ENCODE data around the gene FOXP1.
A peak's percentile ranks its signal among the peaks of the same experiment; 100 is the strongest.

FOXP1 gene

GRCh38 chr3:71585887-71586809, 2.6 kb upstream of the FOXP1 start:
- H3K36me3 ChIP-seq (ENCODE audit: control insufficient read depth, insufficient read depth, low read length) = no peaks in the 10 kb centered on the region
- no peak overlapping the region for H3K4me2 ChIP-seq (ENCODE audit: low read length)
- no peaks in the 10 kb centered on the region for H3K9me3 ChIP-seq (ENCODE audit: control insufficient read depth, low read length)
- H3K4me3 ChIP-seq (ENCODE audit: low read depth, low read length) = no peak overlapping the region
- peak overlapping the region; percentile 92 for H2AFZ ChIP-seq
- H3K27ac ChIP-seq = peak overlapping the region; percentile 91
- peaks cover 3% of the 10 kb centered on the region for H3K4me1 ChIP-seq
- H3K27me3 ChIP-seq (ENCODE audit: control insufficient read depth, insufficient read depth, low read length) = no peaks in the 10 kb centered on the region
- TF ChIP-seq CTCF (IDR thresholded peaks at IDR 0.05) = peak; percentile 69
- no peaks in the 10 kb centered on the region for H3K79me2 ChIP-seq
- no peak overlapping the region for H3K9ac ChIP-seq

- H3K4me3 ChIP-seq (ENCODE audit: low read depth, low read length) = peak overlapping the region; percentile 65
- no peaks in the 10 kb centered on the region for H3K79me2 ChIP-seq
- peak overlapping the region; percentile 81 for H3K4me2 ChIP-seq (ENCODE audit: low read length)
- no peak overlapping the region for H3K9ac ChIP-seq
- H2AFZ ChIP-seq = peak overlapping the region; percentile 92
- TF ChIP-seq CTCF (IDR thresholded peaks at IDR 0.05) = no peak
- peak overlapping the region; percentile 91 for H3K27ac ChIP-seq
- H3K36me3 ChIP-seq (ENCODE audit: control insufficient read depth, insufficient read depth, low read length) = no peaks in the 10 kb centered on the region
- H3K9me3 ChIP-seq (ENCODE audit: control insufficient read depth, low read length) = no peaks in the 10 kb centered on the region
- peaks cover 3% of the 10 kb centered on the region for H3K4me1 ChIP-seq
- H3K27me3 ChIP-seq (ENCODE audit: control insufficient read depth, insufficient read depth, low read length) = no peaks in the 10 kb centered on the region
Measured at GRCh38 chr3:71585131-71585530, 1.6 kb upstream of the FOXP1 start.

- H3K4me1 ChIP-seq = peaks cover 3% of the 10 kb centered on the region
- H3K9ac ChIP-seq = no peak overlapping the region
- H3K79me2 ChIP-seq = no peaks in the 10 kb centered on the region
- H3K27ac ChIP-seq = peak overlapping the region; percentile 91
- no peaks in the 10 kb centered on the region for H3K36me3 ChIP-seq (ENCODE audit: control insufficient read depth, insufficient read depth, low read length)
- H2AFZ ChIP-seq = peak overlapping the region; percentile 92
- H3K4me3 ChIP-seq (ENCODE audit: low read depth, low read length) = peak overlapping the region; percentile 65
- H3K9me3 ChIP-seq (ENCODE audit: control insufficient read depth, low read length) = no peaks in the 10 kb centered on the region
- no peak for TF ChIP-seq CTCF (IDR thresholded peaks at IDR 0.05)
- H3K4me2 ChIP-seq (ENCODE audit: low read length) = peak overlapping the region; percentile 81
- H3K27me3 ChIP-seq (ENCODE audit: control insufficient read depth, insufficient read depth, low read length) = no peaks in the 10 kb centered on the region
Measured at GRCh38 chr3:71584394-71585011, 975 bp upstream of the FOXP1 start.

GRCh38 chr3:71582612-71583565, 639 bp downstream of the FOXP1 start:
- peaks cover 3% of the 10 kb centered on the region for H3K4me1 ChIP-seq

More at GRCh38 chr3:71582612-71583565, 639 bp downstream of the FOXP1 start:
- no peak for TF ChIP-seq CTCF (IDR thresholded peaks at IDR 0.05)
- Histone ChIP-seq H3K4me2 (ENCODE audit: low read length) (peak overlapping the region; percentile 98), H3K79me2 (no peaks in the 10 kb centered on the region), H3K9me3 (ENCODE audit: control insufficient read depth, low read length) (no peaks in the 10 kb centered on the region), H3K27ac (peak overlapping the region; percentile 77), H3K4me3 (ENCODE audit: low read depth, low read length) (peak overlapping the region; percentile 82), H2AFZ (peak overlapping the region; percentile 79), H3K9ac (peak overlapping the region; percentile 49), H3K36me3 (ENCODE audit: control insufficient read depth, insufficient read depth, low read length) (no peaks in the 10 kb centered on the region), H3K27me3 (ENCODE audit: control insufficient read depth, insufficient read depth, low read length) (no peaks in the 10 kb centered on the region)

Measured in parathyroid adenoma (tissue), 2 donors.